HCT116 (cell line): ENCODE results near the gene LTV1. TPM values are rescaled to one million over a fixed set of nuclear protein-coding genes. Genes with fewer than 3 reads are reported as not detected.

Experiments
- ATAC-seq: fragments of 200-7000 bp; cut with Tn5 transposase; 2 replicates; pipeline ENCODE4 v1.9.1; 2020; ENCODE audit warnings: mild to moderate bottlenecking, moderate library complexity
- BruUV-seq: library from RNA; stranded (reverse); fragments of 400-500 nt; replicated peaks from 2 replicates; lab custom pipeline; 2021; lab: Mats Ljungman, UMichigan
- CTCF ChIA-PET: fragments of 300-600 bp; sonication (Branson Sonifier 250); formaldehyde crosslinking; loops from one replicate; lab custom pipeline; 2021; ENCODE audit warnings: antibody characterized with exemption; lab: Charles Lee
- POLR2A ChIA-PET: fragments of 300-600, 350-600 bp; sonication (Branson Sonifier 250); formaldehyde crosslinking; loops from one replicate; lab custom pipeline; 2021; ENCODE audit warnings: antibody characterized with exemption; lab: Charles Lee
- RAD21 ChIA-PET, 2 experiments: fragments of 300-600 bp; sonication (Branson Sonifier 250); formaldehyde crosslinking; loops; one replicate each; lab custom pipeline; 2023; ENCODE audit warnings: low total read pairs in 2 of 2; ENCODE audit not compliant: uncharacterized antibody in 2 of 2, unreplicated experiment in 2 of 2, low non-redundant PET in 1 of 2; lab: Charles Lee
- DNase-seq: peaks from one replicate; pipeline ENCODE4 v3.0.0-alpha.2; 2010; ENCODE audit warnings: low read depth, low spot score
- H2AFZ ChIP-seq: fragments of 200-600 bp; shearing (Covaris generic), sonication (generic); 2 replicates; pipeline ENCODE4 v1.6.1; 2017; ENCODE audit warnings: low read depth, mixed run types, mixed read lengths, antibody characterized with exemption, low read length; ENCODE audit not compliant: poor library complexity, severe bottlenecking
- H3K27ac ChIP-seq: 2 replicates; pipeline ENCODE4 v1.5.1; 2012; ENCODE audit warnings: low read depth, low read length
- H3K27me3 ChIP-seq: fragments of 200-600 bp; sonication (generic); 2 replicates; pipeline ENCODE4 v1.6.1; 2016; ENCODE audit warnings: mixed run types, low read length, mixed read lengths; ENCODE audit not compliant: insufficient read depth
- H3K36me3 ChIP-seq, 2 experiments: fragments of 200-500 bp in 1 of 2; fragments of 200-600 bp in 1 of 2; sonication (Bioruptor generic) in 1 of 2; sonication (generic) in 1 of 2; 2 replicates each; pipeline versions ENCODE4 v1.5.1 to v1.6.1; 2014 to 2016; ENCODE audit warnings: low read length in 2 of 2, inconsistent platforms in 1 of 2, mixed read lengths in 1 of 2, mixed run types in 1 of 2; ENCODE audit not compliant: insufficient read depth in 2 of 2, control insufficient read depth in 1 of 2
- H3K4me1 ChIP-seq, 2 experiments: fragments of 200-600 bp in 1 of 2; sonication (generic) in 1 of 2; 2 replicates each; pipeline versions ENCODE4 v1.5.1 to v1.6.1; 2012 to 2017; ENCODE audit warnings: low read length in 2 of 2, inconsistent platforms in 1 of 2, mild to moderate bottlenecking in 1 of 2, mixed read lengths in 1 of 2, mixed run types in 1 of 2, moderate library complexity in 1 of 2; ENCODE audit not compliant: insufficient read depth in 2 of 2, control insufficient read depth in 1 of 2
- H3K4me2 ChIP-seq: fragments of 200-600 bp; sonication (generic); 2 replicates; pipeline ENCODE4 v1.6.1; 2017; ENCODE audit warnings: mixed run types, low read length, mixed read lengths
- H3K4me3 ChIP-seq, 2 experiments: fragments of 200-600 bp in 1 of 2; sonication (generic) in 1 of 2; replicated peaks in 1 of 2; 2 replicates each; pipeline ENCODE4 v1.5.1; 2011 to 2016; ENCODE audit warnings: low read length in 2 of 2, control low read depth in 1 of 2, low read depth in 1 of 2, mild to moderate bottlenecking in 1 of 2, mixed read lengths in 1 of 2, mixed run types in 1 of 2
- H3K79me2 ChIP-seq: fragments of 200-600 bp; sonication (generic); 2 replicates; pipeline ENCODE4 v1.6.1; 2017; ENCODE audit warnings: mild to moderate bottlenecking, mixed run types, low read length, moderate library complexity, mixed read lengths; ENCODE audit not compliant: insufficient read depth
- H3K9ac ChIP-seq: fragments of 200-600 bp; sonication (generic); 2 replicates; pipeline ENCODE4 v1.6.1; 2016; ENCODE audit warnings: low read length, mixed read lengths
- H3K9me2 ChIP-seq: fragments of 200-600 bp; sonication (generic), shearing (Covaris generic); 2 replicates; pipeline ENCODE4 v1.6.1; 2017; ENCODE audit warnings: mixed run types, mild to moderate bottlenecking, moderate library complexity; ENCODE audit not compliant: insufficient read depth
- H3K9me3 ChIP-seq, 2 experiments: fragments of 200-500 bp in 1 of 2; fragments of 200-600 bp in 1 of 2; sonication (Bioruptor generic) in 1 of 2; sonication (generic) in 1 of 2; 2 replicates each; pipeline ENCODE4 v1.6.1; 2014 to 2017; ENCODE audit warnings: low read length in 2 of 2, mixed read lengths in 2 of 2, inconsistent platforms in 1 of 2, low read depth in 1 of 2, mild to moderate bottlenecking in 1 of 2, mixed run types in 1 of 2, moderate library complexity in 1 of 2; ENCODE audit not compliant: control insufficient read depth in 1 of 2, insufficient read depth in 1 of 2
- H4K20me1 ChIP-seq: fragments of 200-600 bp; sonication (generic), shearing (Covaris generic); 2 replicates; pipeline ENCODE4 v1.6.1; 2017; ENCODE audit warnings: mixed run types, mild to moderate bottlenecking, moderate library complexity; ENCODE audit not compliant: insufficient read depth
- CBX3 ChIP-seq: IDR thresholded peaks from 2 replicates; pipeline ENCODE4 v1.6.1; 2012; ENCODE audit warnings: low read depth
- CEBPB ChIP-seq: IDR thresholded peaks from 2 replicates; pipeline ENCODE4 v1.6.1; 2012; ENCODE audit warnings: low read depth
- CTCF ChIP-seq, 3 experiments: fragments of 200-600 bp in 1 of 3; sonication (generic) in 1 of 3; IDR thresholded peaks in 2 of 3; conservative IDR thresholded peaks in 1 of 3; 2 replicates each; pipeline ENCODE4 v1.5.1; 2012 to 2017; ENCODE audit warnings: low read depth in 2 of 3, low read length in 2 of 3, antibody characterized with exemption in 1 of 3, borderline replicate concordance in 1 of 3, control low read depth in 1 of 3, mild to moderate bottlenecking in 1 of 3, mixed read lengths in 1 of 3, mixed run types in 1 of 3, moderate library complexity in 1 of 3; ENCODE audit not compliant: insufficient read depth in 1 of 3
- EZH2 ChIP-seq: fragments of 200-600 bp; sonication (generic); IDR thresholded peaks from 2 replicates; pipeline ENCODE4 v1.6.1; 2017; ENCODE audit warnings: antibody characterized with exemption, mixed run types
- EZH2phosphoT487 ChIP-seq: fragments of 200-600 bp; IDR thresholded peaks from 2 replicates; pipeline ENCODE4 v1.6.1; 2018; ENCODE audit warnings: antibody characterized with exemption, borderline replicate concordance
- FOSL1 ChIP-seq: IDR thresholded peaks from 2 replicates; pipeline ENCODE4 v1.6.1; 2012; ENCODE audit warnings: low read depth
- JUND ChIP-seq: IDR thresholded peaks from 2 replicates; pipeline ENCODE4 v1.6.1; 2012
- POLR2AphosphoS5 ChIP-seq: IDR thresholded peaks from 2 replicates; pipeline ENCODE4 v1.6.1; 2011; ENCODE audit warnings: mild to moderate bottlenecking, low read depth, low read length, moderate library complexity
- SP1 ChIP-seq: IDR thresholded peaks from 2 replicates; pipeline ENCODE4 v1.6.1; 2012; ENCODE audit warnings: low read depth
- SRF ChIP-seq: IDR thresholded peaks from 2 replicates; pipeline ENCODE4 v1.6.1; 2012; ENCODE audit warnings: low read depth
- TCF7L2 ChIP-seq: IDR thresholded peaks from 2 replicates; pipeline ENCODE4 v1.7.0; 2011; ENCODE audit warnings: borderline replicate concordance, inconsistent platforms; ENCODE audit not compliant: insufficient read depth, insufficient read length; ENCODE audit errors: extremely low read depth
- YY1 ChIP-seq: IDR thresholded peaks from 2 replicates; pipeline ENCODE4 v1.6.1; 2011; ENCODE audit warnings: low read length, low read depth, moderate library complexity, mild to moderate bottlenecking; ENCODE audit not compliant: insufficient replicate concordance; ENCODE audit errors: extremely low read depth
- ZFX ChIP-seq: fragments of 450-650 bp; IDR thresholded peaks from 2 replicates; pipeline ENCODE4 v1.6.1; 2017
- ZNF274 ChIP-seq: fragments of 200-500 bp; sonication (Bioruptor generic); IDR thresholded peaks from 2 replicates; pipeline ENCODE4 v1.6.1; 2014; ENCODE audit warnings: mild to moderate bottlenecking, low read depth, low read length, inconsistent platforms
- intact Hi-C: fragments of 100-400 bp; cut with micrococcal nuclease; formaldehyde crosslinking; loops from 2 replicates; pipeline ENCODE4 v1.10.0; 2022
- total RNA-seq: library from RNA; stranded (reverse); gene quantifications from one replicate; pipeline ENCODE4 v1.2.1, GENCODE V29; 2021; ENCODE audit not compliant: unreplicated experiment

Gene LTV1
- total RNA-seq, 1 experiment from 2014 or later = 40.3 TPM

- no peak overlapping the region for H3K9ac ChIP-seq
- no TSS peak for BruUV-seq
- TF ChIP-seq CTCF (IDR thresholded peaks at IDR 0.05 in 2 of 3, conservative IDR thresholded peaks at IDR 0.05 in 1 of 3; ENCODE audit: borderline replicate concordance in 1 of 3, insufficient read depth in 1 of 3, low read depth in 2 of 3, low read length in 2 of 3) (no peak), FOSL1 (0 out of 2 replicates have a peak, but pooled peaks have one; percentile 7), SRF (no peak)
- H3K9me3 ChIP-seq = no peaks in the 10 kb centered on the region
- no peak overlapping the region for H2AFZ ChIP-seq
- H3K36me3 ChIP-seq = no peaks in the 10 kb centered on the region
- H3K4me3 ChIP-seq = no peak overlapping the region
- ChIA-PET CTCF (no interaction called here), POLR2A (no interaction called here), RAD21 (no interaction called here)
- H3K9me2 ChIP-seq = no peaks in the 10 kb centered on the region
- intact Hi-C loops = no loop called here
- H3K27me3 ChIP-seq = no peaks in the 10 kb centered on the region
- no peaks in the 10 kb centered on the region for H3K79me2 ChIP-seq
- no peak overlapping the region for H3K27ac ChIP-seq
- H3K4me2 ChIP-seq = no peak overlapping the region
- ATAC-seq = no peak
- no peak for DNase-seq
- peaks cover 4 to 5% of the 10 kb centered on the region in 2 experiments; a peak in 1 of 4 replicates for H3K4me1 ChIP-seq
- no peaks in the 10 kb centered on the region for H4K20me1 ChIP-seq
Observed at GRCh38 chr6:143823548-143823947, 19.6 kb upstream of the LTV1 start.

GRCh38 chr6:143828572-143828971 is 14.6 kb upstream of the LTV1 start:
- Histone ChIP-seq H3K4me1 (0 out of 4 replicates have a peak, but pooled peaks cover 0 to 2% of the 10 kb centered on the region in 2 experiments), H3K36me3 (no peaks in the 10 kb centered on the region), H3K4me2 (no peak overlapping the region), H3K79me2 (no peaks in the 10 kb centered on the region), H3K9me2 (no peaks in the 10 kb centered on the region), H3K9me3 (no peaks in the 10 kb centered on the region), H3K27ac (no peak overlapping the region), H3K27me3 (no peaks in the 10 kb centered on the region), H4K20me1 (no peaks in the 10 kb centered on the region), H3K4me3 (no peak overlapping the region), H2AFZ (no peak overlapping the region), H3K9ac (no peak overlapping the region)
- BruUV-seq = no TSS peak
- POLR2A ChIA-PET = no interaction called here
- TF ChIP-seq CEBPB (no peak), JUND (no peak), POLR2AphosphoS5 (no peak), EZH2phosphoT487 (no peak), CBX3 (no peak), EZH2 (no peak), ZFX (no peak), ZNF274 (no peak), CTCF (IDR thresholded peaks at IDR 0.05 in 2 of 3, conservative IDR thresholded peaks at IDR 0.05 in 1 of 3; ENCODE audit: borderline replicate concordance in 1 of 3, insufficient read depth in 1 of 3, low read depth in 2 of 3, low read length in 2 of 3) (no peak), SP1 (no peak), YY1 (no peak), SRF (no peak), TCF7L2 (no peak)
- no peak for DNase-seq
- no peak for ATAC-seq
- RAD21 ChIA-PET = no interaction called here
- CTCF ChIA-PET = no interaction called here
- intact Hi-C loops = no loop called here
